Measurements from ENCODE around the gene CACNA1C.

DNA sequence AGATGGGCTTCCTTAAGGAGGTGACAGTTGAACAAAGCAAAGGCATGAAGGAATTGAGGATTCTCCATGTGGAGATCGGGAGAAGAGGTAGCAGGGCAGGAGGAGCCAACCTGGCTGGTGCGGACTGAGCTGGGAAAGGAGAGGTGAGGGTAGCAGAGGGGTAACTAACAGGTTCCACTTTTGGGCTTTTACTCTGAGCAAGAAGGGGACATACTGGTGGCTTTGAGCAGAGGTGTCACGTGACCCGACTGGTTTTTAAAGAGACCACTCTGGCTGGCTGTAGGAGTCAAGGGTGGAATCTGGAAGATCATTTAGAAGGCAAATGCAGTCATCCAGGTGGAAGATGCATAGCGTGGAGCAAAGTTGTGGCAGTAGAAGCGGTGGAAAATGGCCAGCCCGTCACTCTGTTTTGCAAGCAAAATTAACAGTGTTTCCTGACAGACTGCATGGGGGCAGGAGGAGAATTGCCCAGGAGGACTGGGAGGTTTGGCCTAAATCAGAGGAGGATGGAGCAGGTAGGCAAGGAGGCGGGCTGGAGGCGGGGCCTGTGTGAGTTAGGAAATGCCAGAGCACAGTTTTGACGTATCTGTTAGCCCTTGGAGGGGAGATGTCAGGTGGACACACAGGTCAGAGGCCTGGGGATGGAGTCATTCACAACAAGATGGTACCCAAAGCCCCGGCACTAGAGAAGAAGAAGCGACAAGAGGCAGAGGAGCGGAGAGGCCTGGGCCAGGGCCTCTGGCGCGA is 585.7 kb downstream of the CACNA1C start:
- TF ChIP-seq, protein P1, sequence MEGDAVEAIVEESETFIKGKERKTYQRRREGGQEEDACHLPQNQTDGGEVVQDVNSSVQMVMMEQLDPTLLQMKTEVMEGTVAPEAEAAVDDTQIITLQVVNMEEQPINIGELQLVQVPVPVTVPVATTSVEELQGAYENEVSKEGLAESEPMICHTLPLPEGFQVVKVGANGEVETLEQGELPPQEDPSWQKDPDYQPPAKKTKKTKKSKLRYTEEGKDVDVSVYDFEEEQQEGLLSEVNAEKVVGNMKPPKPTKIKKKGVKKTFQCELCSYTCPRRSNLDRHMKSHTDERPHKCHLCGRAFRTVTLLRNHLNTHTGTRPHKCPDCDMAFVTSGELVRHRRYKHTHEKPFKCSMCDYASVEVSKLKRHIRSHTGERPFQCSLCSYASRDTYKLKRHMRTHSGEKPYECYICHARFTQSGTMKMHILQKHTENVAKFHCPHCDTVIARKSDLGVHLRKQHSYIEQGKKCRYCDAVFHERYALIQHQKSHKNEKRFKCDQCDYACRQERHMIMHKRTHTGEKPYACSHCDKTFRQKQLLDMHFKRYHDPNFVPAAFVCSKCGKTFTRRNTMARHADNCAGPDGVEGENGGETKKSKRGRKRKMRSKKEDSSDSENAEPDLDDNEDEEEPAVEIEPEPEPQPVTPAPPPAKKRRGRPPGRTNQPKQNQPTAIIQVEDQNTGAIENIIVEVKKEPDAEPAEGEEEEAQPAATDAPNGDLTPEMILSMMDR (IDR thresholded peaks at IDR 0.05; ENCODE audit: borderline replicate concordance, extremely low read depth, low read length, poor library complexity, severe bottlenecking), result no peak
- TF ChIP-seq EZH2 (IDR thresholded peaks at IDR 0.05; ENCODE audit: borderline replicate concordance, low read depth, low read length, severe bottlenecking), result no peak

All from DND-41 (cell line).